Activated CD4-positive, CD25-positive, alpha-beta regulatory T cell treated with anti-CD3 and anti-CD28 coated beads, Interleukin-2, amount 50 U/mL, for 24 hours (primary cell): ENCODE results near the gene IGF2BP1.
"Not testable (repeated sequence)": the region's sequence is repeated elsewhere in the genome, so short reads cannot be mapped to it uniquely, and the experiment has no call there.

Experiments used
- ATAC-seq, 2 donors: fragments of 150-1000 bp; cut with Tn5 transposase; one replicate each; pipeline ENCODE4 v1.10.0; 2021; ENCODE audit warnings: mild to moderate bottlenecking in 1 of 2, moderate library complexity in 1 of 2

The IGF2BP1 gene

GRCh38 chr17:49055181-49055927, 58.2 kb downstream of the IGF2BP1 start:
- ATAC-seq = no peak

- no peak for ATAC-seq
Measured at GRCh38 chr17:49061524-49061943, 64.3 kb downstream of the IGF2BP1 start.

GRCh38 chr17:49063652-49064051, 66.5 kb downstream of the IGF2BP1 start:
- ATAC-seq = no peak

DNA sequence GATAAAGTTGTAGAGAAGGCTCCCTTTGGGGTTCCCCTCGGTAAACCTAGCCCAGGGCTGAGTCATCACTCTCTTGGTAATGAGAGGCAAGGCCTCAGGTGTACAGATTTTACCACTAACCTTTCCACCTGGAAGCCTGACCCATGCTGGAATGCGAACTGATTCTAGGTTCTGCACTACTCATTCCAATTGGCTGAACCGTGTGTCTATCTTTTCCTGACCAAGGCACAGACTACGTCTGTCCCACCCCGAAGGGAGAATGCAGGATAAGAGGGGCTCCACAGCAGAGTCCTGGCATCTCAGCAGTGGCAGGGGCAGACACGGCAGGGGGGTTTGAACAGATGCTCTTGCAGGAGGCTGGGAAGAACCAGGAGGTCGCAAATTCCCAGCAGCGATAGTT, 70.0 kb downstream of the IGF2BP1 start:
- no peak for ATAC-seq

DNA sequence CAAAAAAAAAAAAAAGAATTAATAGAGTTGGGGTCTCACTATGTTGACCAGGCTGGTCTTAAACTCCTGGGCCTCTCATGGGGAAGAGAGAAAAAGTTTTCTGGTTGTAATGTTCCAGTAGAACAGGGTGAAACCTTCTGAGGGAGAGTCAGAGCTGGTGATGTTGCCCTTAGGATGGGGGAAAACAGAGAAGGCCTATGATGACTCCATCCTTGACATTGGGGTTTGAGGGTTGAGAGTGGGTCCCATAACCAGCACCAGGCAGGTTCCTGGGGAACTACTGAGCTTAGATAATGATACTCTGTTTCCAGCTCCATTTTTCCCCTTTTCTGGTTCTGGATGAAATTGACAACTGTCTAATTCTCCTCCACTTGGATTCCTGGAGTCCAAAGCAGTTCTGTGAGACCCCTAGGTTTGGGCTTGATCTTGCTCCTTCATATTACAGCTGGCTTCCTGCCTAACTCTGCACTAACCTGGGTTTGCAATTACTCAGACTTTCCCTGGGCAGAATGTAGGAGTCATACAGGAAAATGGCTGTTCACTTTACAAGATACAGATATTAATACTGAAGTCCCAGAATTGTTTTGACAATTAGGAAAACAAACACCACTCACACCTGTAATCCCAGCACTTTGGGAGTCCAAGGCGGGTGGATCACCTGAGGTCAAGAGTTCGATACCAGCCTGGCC, 72.5 kb downstream of the IGF2BP1 start:
- no peak for ATAC-seq

GRCh38 chr17:49071106-49071505, 73.9 kb downstream of the IGF2BP1 start:
- ATAC-seq = no peak

- ATAC-seq = no peak
Measured at GRCh38 chr17:49074851-49075540, 77.8 kb downstream of the IGF2BP1 start.

DNA sequence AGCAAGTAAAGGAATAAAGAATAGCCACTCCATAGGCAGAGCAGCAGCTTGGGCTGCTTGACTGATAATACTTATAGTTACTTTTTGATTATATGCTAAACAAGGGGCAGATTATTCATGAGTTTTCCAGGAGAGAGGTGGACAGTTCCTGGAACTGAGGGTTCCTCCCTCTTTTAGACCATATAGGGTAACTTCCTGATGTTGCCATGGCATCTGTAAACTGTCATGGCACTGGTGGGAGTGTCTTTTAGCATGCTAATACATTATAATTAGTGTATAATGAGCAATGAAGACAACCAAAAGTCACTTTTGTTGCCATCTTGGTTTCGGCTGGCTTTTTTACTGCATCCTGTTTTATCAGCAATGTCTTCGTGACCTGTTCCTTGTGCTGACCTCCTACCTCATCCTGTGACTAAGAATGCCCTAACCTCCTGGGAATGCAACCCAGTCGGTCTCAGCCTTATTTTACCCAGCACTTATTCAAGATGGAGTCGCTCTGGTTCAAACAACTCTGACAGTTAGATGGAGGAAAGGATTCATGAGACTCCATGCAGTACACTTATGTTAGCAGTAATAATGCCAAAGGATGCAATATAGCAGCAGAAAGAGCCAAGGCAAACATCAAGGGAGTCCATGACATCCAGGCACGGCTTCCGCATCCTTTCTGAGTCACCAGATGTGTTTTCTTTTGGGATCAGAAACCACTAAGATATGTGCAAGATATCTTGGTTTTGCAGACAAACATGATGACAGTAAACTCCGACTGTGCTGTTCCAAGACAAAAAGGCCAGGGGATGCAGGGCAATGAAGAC, 79.6 kb downstream of the IGF2BP1 start:
- ATAC-seq = no peak

DNA sequence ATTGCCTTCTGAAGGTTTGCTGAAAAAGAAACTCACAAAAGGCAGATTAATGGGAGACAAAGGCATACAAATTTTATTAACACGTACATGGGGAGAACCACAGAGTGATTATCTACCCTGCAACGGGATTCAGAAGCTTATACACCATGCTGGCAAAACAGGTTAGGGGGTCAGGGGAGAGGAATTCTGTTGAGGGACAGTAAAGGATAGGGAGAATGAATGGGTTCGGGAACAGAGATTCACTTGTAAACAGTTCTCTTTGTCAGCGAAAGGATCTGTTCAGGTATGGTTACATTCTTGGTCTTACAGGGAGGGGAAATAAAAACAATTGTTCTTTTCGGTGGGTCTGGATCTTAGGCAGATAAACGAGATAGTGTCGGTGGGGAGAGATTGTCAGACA, 81.1 kb downstream of the IGF2BP1 start:
- ATAC-seq = no peak

DNA sequence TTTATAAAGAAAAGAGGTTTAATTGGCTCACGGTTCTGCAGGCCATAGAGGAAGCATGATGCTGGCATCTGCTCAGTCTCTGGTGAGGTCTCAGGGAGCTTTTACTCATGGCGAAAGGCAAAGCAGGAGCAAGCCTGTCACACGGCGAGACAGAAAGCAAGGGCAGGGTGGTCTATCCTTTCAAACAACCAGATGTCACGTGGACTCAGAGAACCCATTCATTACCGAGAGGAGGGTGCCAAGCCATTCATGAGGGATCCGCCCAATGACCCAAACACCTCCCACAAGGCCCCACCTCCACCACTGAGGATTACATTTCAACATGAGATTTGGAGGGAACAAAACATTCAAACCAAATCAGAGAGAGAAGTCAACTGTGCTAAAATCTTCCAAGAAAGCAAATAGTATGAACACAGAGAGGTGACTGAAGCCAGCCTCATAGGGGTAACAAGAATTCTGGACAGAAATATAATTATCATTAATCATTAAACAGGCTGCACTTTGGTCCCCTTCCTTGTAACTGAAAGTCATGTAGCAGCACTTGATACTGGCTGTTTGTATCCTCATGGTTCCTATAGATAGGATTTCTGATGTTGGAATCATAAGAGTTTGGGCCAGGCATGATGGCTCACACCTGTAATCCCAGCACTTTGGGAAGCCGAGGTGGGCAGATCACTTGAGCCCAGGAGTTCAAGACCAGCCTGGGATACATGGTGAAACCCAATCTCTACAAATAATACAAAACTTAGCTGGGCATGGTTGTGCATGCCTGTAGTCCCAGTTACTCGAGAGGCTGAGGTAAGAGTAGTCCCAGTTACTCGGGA, 82.9 kb downstream of the IGF2BP1 start:
- no peak for ATAC-seq

- no peak for ATAC-seq
Measured at GRCh38 chr17:49082231-49082630, 85.0 kb downstream of the IGF2BP1 start.

DNA sequence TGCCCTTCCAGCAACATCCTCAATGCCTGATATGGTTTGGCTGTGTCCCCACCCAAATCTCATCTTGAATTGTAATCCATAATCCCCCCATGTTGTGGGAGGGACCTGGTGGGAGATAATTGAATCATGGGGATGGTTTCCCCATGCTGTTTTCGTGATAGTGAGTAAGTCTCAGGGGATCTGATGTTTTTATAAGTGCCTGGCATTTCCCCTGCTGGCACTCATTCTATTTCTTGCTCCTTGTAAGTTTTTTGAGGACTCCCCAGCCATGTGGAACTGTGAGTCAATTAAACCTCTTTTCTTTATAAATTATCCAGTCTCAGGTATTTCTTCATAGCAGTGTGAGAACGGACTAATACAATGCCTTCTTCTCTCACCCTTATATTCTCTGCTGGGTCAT, 87.9 kb downstream of the IGF2BP1 start:
- ATAC-seq = not testable (repeated sequence)

- ATAC-seq = no peak
Measured at GRCh38 chr17:49085565-49086315, 88.6 kb downstream of the IGF2BP1 start.

DNA sequence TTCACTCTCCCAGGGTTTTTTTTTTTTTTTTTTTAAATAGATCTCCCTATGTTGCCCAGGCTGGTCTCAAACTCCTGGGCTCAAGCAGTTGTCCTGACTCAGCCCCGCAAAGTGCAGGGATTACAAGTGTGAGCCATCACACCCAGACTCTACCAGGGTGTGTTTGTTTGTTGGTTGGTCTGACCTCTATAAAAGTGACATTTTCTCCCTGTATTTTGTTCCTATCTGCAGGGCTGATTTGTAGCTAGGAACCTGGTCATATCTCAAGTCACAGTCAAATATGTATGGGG, 89.1 kb downstream of the IGF2BP1 start:
- ATAC-seq = no peak

DNA sequence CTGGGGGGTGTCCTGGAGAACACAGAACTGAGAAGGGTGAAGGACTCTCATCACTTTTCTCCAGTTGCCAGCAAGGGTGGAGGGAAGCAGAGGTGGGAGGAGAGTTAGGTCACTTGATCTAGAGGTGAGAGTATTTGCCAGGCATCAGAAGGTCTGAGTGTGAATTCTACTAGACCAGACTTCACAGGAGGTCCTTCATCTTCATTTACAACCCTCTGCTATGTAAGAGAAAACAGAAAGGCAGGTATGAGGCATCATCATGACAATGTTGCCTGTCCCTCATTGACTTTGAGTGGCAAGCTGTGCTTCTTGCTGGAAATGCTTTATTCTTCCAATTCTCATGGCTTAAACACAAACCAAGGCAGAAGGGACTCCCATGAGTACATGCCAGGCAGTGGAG, 89.5 kb downstream of the IGF2BP1 start:
- no peak for ATAC-seq

- no peak for ATAC-seq
Measured at GRCh38 chr17:49089094-49089493, 91.9 kb downstream of the IGF2BP1 start.

- no peak for ATAC-seq
Measured at GRCh38 chr17:49090878-49091594, 93.9 kb downstream of the IGF2BP1 start.

DNA sequence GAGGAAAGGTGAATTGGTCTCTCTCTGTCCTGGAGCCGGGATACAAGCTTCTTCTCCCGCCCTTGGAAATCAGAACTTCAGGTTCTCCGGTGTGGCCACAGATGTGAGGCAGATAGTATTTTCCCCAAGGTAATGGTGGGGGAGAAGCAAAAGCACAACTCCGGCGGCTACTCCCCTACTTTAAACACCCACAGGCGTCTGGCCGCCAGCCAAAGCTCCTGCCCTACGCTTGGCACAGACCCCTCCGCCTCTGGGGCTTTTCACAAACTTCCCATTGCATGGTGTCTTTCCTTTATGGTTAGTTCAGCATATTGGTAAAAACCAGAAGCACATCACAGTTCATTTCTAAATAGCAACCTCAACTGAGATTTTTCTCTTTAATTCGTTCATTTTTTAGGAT, 95.9 kb downstream of the IGF2BP1 start:
- no peak for ATAC-seq

DNA sequence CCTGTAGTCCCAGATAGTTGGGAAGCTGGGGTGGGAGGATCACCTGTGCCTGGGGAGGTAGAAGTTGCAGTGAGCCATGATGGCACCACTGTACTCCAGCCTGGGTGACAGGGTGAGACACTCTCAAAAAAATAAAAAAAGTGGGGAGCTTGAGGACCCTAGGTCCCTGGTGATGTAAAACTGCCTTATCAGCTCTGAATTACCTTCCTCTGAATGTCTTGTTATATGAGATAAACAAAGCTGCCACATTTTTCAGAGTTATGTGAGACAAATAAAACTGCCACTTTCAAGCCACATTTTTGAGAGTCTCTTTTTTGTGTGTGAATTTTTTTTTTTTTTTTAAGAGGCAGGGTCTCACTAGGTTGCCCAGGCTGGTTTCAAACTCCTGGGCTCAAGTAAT, 103.4 kb downstream of the IGF2BP1 start:
- ATAC-seq = no peak

GRCh38 chr17:49101054-49101534, 103.9 kb downstream of the IGF2BP1 start:
- no peak for ATAC-seq

DNA sequence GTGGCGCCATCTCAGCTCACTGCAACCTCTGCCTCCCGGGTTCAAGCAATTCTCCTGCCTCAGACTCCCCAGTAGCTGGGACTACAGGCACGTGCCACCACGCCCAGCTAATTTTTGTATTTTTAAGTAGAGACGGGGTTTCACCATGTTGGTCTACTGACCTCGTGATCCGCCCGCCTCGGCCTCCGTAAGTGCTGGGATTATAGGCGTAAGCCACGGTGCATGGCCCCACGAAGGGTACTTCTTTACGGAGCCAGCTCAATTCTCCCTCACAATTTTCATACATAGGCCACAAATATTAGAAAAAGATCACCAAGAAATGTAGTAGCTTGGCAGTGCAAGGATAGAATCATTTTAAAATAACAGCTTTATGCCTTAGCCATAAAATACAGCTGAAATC, 106.2 kb downstream of the IGF2BP1 start:
- ATAC-seq = not testable (repeated sequence)
